ENCODE measurements around the gene PARD3B.

Gene PARD3B

DNA sequence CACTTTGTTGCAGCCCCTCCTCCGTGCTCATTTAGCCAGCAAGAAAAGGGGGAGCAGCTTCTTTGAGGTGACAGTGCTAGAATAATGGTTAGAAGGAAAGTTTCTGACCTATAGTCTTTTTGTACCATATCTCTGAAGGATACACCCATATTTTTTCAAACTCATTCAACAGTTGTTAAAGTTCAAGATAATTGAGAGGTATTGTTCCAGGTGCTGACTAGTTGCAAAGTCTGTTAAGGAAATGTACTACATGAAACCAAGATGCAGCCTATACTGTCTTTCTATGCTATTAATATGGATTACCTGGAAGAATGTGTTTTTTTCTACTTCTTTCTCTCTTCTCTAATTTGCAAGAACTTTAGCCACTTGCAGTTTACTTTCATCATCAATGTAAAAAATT lies 495.0 kb downstream of the PARD3B start:
- no peaks in the 10 kb centered on the region for H3F3A ChIP-seq (ENCODE audit: insufficient read depth)
- no peak overlapping the region for H2AFZ ChIP-seq (ENCODE audit: low read depth, low read length, severe bottlenecking)
- H4K20me1 ChIP-seq (ENCODE audit: low read depth, low read length) = no peaks in the 10 kb centered on the region
- no peak overlapping the region for H3K27ac ChIP-seq (ENCODE audit: low read depth, low read length)
- TF ChIP-seq, protein P1, sequence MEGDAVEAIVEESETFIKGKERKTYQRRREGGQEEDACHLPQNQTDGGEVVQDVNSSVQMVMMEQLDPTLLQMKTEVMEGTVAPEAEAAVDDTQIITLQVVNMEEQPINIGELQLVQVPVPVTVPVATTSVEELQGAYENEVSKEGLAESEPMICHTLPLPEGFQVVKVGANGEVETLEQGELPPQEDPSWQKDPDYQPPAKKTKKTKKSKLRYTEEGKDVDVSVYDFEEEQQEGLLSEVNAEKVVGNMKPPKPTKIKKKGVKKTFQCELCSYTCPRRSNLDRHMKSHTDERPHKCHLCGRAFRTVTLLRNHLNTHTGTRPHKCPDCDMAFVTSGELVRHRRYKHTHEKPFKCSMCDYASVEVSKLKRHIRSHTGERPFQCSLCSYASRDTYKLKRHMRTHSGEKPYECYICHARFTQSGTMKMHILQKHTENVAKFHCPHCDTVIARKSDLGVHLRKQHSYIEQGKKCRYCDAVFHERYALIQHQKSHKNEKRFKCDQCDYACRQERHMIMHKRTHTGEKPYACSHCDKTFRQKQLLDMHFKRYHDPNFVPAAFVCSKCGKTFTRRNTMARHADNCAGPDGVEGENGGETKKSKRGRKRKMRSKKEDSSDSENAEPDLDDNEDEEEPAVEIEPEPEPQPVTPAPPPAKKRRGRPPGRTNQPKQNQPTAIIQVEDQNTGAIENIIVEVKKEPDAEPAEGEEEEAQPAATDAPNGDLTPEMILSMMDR (IDR thresholded peaks at IDR 0.05; ENCODE audit: insufficient read depth, low read length, poor library complexity, severe bottlenecking) = no peak
- TF ChIP-seq EZH2phosphoT487 (conservative IDR thresholded peaks at IDR 0.05; ENCODE audit: low read length) = no peak
- H3K79me2 ChIP-seq (ENCODE audit: insufficient read depth, low read length) = no peaks in the 10 kb centered on the region
- H3K4me2 ChIP-seq (ENCODE audit: low read depth, low read length, poor library complexity, severe bottlenecking) = no peak overlapping the region
- H3K9ac ChIP-seq (ENCODE audit: low read length) = no peak overlapping the region
- H3K4me3 ChIP-seq (ENCODE audit: insufficient read depth, low read length, poor library complexity, severe bottlenecking) = no peak overlapping the region
- no peaks in the 10 kb centered on the region for H3K36me3 ChIP-seq (ENCODE audit: low read length)
- no peaks in the 10 kb centered on the region for H3K27me3 ChIP-seq (ENCODE audit: low read length)
- no peaks in the 10 kb centered on the region for H3K9me2 ChIP-seq (replicated peaks; ENCODE audit: insufficient read depth, low read length)
- H3K9me3 ChIP-seq (ENCODE audit: insufficient read depth, low read length) = no peaks in the 10 kb centered on the region

DNA sequence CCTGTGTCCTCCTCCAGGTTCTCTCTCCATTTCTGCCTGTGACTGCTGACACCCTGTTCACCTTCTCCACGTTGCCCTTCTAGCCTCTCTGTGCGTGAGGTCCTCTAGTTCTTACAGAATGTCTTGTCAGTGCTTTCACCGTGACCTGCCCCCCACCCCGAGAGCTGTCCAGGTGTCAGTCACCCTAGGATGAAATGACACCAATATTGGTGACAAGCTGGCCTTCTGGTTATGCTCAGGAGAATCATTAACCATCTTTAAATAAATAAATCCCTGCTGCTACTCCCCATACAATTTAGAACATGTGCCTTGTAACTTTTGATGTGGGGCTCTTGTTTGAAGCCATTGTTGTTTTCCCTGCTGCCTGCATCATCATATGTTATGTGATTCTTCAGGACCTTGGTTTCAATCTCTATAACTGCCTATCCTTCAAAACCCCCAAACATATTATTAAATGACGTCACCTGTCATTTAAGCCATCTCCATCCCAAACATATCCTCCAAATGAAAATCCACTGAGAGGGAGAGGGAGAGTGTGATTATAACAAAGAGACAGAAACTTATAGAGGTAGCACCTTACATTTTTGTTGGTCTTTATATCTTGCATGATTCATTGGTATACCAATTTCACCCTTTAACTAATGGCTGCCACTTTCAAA lies 496.3 kb downstream of the PARD3B start:
- H3K36me3 ChIP-seq (ENCODE audit: low read length) = no peaks in the 10 kb centered on the region
- H3K9me3 ChIP-seq (ENCODE audit: insufficient read depth, low read length) = no peaks in the 10 kb centered on the region
- no peak overlapping the region for H3K27ac ChIP-seq (ENCODE audit: low read depth, low read length)
- no peaks in the 10 kb centered on the region for H3K9me2 ChIP-seq (replicated peaks; ENCODE audit: insufficient read depth, low read length)
- no peak for TF ChIP-seq EZH2phosphoT487 (conservative IDR thresholded peaks at IDR 0.05; ENCODE audit: low read length)
- TF ChIP-seq, protein P1 (IDR thresholded peaks at IDR 0.05; ENCODE audit: insufficient read depth, low read length, poor library complexity, severe bottlenecking) = no peak
- no peak overlapping the region for H2AFZ ChIP-seq (ENCODE audit: low read depth, low read length, severe bottlenecking)
- no peaks in the 10 kb centered on the region for H3K27me3 ChIP-seq (ENCODE audit: low read length)
- H3K4me2 ChIP-seq (ENCODE audit: low read depth, low read length, poor library complexity, severe bottlenecking) = no peak overlapping the region
- no peaks in the 10 kb centered on the region for H3K79me2 ChIP-seq (ENCODE audit: insufficient read depth, low read length)
- H3K9ac ChIP-seq (ENCODE audit: low read length) = no peak overlapping the region
- no peak overlapping the region for H3K4me3 ChIP-seq (ENCODE audit: insufficient read depth, low read length, poor library complexity, severe bottlenecking)
- H3F3A ChIP-seq (ENCODE audit: insufficient read depth) = no peaks in the 10 kb centered on the region
- H4K20me1 ChIP-seq (ENCODE audit: low read depth, low read length) = no peaks in the 10 kb centered on the region

DNA sequence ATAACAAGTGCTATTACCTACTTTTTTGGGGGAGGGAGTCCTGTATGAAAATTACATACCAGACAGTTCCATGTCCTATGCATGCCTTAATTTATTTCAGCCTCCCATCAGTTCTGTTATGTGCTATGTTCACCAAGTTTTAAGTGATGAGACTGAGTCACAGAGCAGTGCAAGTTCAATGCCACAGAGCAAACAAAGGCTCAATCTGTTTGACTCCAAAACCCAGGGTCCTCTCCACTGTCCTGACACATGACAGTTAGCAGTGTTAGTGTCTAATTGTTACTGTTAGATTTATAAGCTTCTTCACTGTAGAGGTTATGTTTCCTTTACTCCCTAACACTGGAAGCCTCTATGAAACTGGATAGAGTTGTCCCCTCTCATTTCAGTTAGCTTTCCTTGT lies 498.0 kb downstream of the PARD3B start:
- H3K9ac ChIP-seq (ENCODE audit: low read length) = no peak overlapping the region
- no peak overlapping the region for H2AFZ ChIP-seq (ENCODE audit: low read depth, low read length, severe bottlenecking)
- no peaks in the 10 kb centered on the region for H3K36me3 ChIP-seq (ENCODE audit: low read length)
- H3F3A ChIP-seq (ENCODE audit: insufficient read depth) = no peaks in the 10 kb centered on the region
- H3K27me3 ChIP-seq (ENCODE audit: low read length) = no peaks in the 10 kb centered on the region
- no peak overlapping the region for H3K27ac ChIP-seq (ENCODE audit: low read depth, low read length)
- TF ChIP-seq, protein P1 (IDR thresholded peaks at IDR 0.05; ENCODE audit: insufficient read depth, low read length, poor library complexity, severe bottlenecking) = no peak
- no peak for TF ChIP-seq EZH2phosphoT487 (conservative IDR thresholded peaks at IDR 0.05; ENCODE audit: low read length)
- no peak overlapping the region for H3K4me3 ChIP-seq (ENCODE audit: insufficient read depth, low read length, poor library complexity, severe bottlenecking)
- H3K9me3 ChIP-seq (ENCODE audit: insufficient read depth, low read length) = no peaks in the 10 kb centered on the region
- no peaks in the 10 kb centered on the region for H3K9me2 ChIP-seq (replicated peaks; ENCODE audit: insufficient read depth, low read length)
- H3K79me2 ChIP-seq (ENCODE audit: insufficient read depth, low read length) = no peaks in the 10 kb centered on the region
- no peaks in the 10 kb centered on the region for H4K20me1 ChIP-seq (ENCODE audit: low read depth, low read length)
- H3K4me2 ChIP-seq (ENCODE audit: low read depth, low read length, poor library complexity, severe bottlenecking) = no peak overlapping the region

Measured in SU-DHL-6 (cell line).